ENCODE data around the gene SLC2A3. TPM values are rescaled to one million over a fixed set of nuclear protein-coding genes. Genes with fewer than 3 reads are reported as not detected.

Gene SLC2A3
- total and polyA plus RNA-seq, 2 experiments from 2014 or later: 199 to 388 TPM

DNA sequence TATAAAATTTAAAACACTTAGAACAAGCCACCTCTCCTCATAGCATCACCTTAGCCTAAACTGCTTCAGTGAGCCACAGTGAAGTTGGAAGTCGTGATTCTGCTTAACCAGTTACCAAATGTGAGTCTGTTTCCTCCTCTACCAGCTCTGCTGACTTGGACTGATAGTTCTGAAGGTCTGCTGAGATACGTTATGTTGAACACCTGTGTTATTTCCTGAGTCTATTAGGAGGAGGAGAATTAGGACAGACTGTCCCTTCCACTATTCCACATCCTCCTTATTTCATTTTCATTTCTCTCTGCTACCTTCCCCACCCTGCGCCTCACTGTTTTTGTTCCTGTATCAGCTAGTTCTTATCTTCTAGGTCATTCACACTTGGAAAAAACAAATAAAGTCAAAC lies 65.7 kb downstream of the SLC2A3 start (continued):
- TF ChIP-seq POLR2AphosphoS5 (IDR thresholded peaks at IDR 0.05; ENCODE audit: low read depth) (no peak), EZH2phosphoT487 (IDR thresholded peaks at IDR 0.05; ENCODE audit: unreplicated experiment) (no peak), STAT1 (IDR thresholded peaks at IDR 0.05; ENCODE audit: unreplicated experiment) (no peak), CREB1 (CRISPR knock-in tag; IDR thresholded peaks at IDR 0.05; ENCODE audit: low read depth) (no peak), EZH2 (IDR thresholded peaks at IDR 0.05; ENCODE audit: low read depth, unreplicated experiment) (no peak), JUNB (IDR thresholded peaks at IDR 0.05; ENCODE audit: unreplicated experiment) (no peak)
- TF ChIP-seq, protein P1, sequence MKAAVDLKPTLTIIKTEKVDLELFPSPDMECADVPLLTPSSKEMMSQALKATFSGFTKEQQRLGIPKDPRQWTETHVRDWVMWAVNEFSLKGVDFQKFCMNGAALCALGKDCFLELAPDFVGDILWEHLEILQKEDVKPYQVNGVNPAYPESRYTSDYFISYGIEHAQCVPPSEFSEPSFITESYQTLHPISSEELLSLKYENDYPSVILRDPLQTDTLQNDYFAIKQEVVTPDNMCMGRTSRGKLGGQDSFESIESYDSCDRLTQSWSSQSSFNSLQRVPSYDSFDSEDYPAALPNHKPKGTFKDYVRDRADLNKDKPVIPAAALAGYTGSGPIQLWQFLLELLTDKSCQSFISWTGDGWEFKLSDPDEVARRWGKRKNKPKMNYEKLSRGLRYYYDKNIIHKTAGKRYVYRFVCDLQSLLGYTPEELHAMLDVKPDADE (IDR thresholded peaks at IDR 0.05): no peak

Small RNA genes within 50 kb of the gene (small RNA-seq; reads per million reads assigned to genes)
- gene RF00019 (ENCODE audit: low replicate concordance): not detected

Other genes with a start within 250 kb of the SLC2A3 start
- gene GDF3, start 240.4 kb downstream of the SLC2A3 start, total RNA-seq (2014; rRNA removed; shearing (Covaris generic)): 15.3 and 19.3 TPM in 2 replicates
- gene GDF3, start 240.4 kb downstream of the SLC2A3 start, polyA plus RNA-seq (2016; fragmentation: Nextera tagmentation; extraction: Ambion mirVana): 31.7 and 32.0 TPM in 2 replicates
- gene DPPA3, start 224.8 kb downstream of the SLC2A3 start, total RNA-seq (2014; rRNA removed; shearing (Covaris generic)): 2.8 and 4.6 TPM in 2 replicates
- gene DPPA3, start 224.8 kb downstream of the SLC2A3 start, polyA plus RNA-seq (2016; fragmentation: Nextera tagmentation; extraction: Ambion mirVana): 5.0 and 5.4 TPM in 2 replicates
- gene CLEC4C, start 188.8 kb downstream of the SLC2A3 start, total RNA-seq (2014; rRNA removed; shearing (Covaris generic)): not detected in 2 replicates
- gene CLEC4C, start 188.8 kb downstream of the SLC2A3 start, polyA plus RNA-seq (2016; fragmentation: Nextera tagmentation; extraction: Ambion mirVana): not detected in 2 replicates
- gene NANOGNB, start 171.0 kb downstream of the SLC2A3 start, total RNA-seq (2014; rRNA removed; shearing (Covaris generic)): not detected in 2 replicates
- gene NANOGNB, start 171.0 kb downstream of the SLC2A3 start, polyA plus RNA-seq (2016; fragmentation: Nextera tagmentation; extraction: Ambion mirVana): not detected in 2 replicates
- 134 TPM in 2 replicates for gene NANOG, start 146.8 kb downstream of the SLC2A3 start, total RNA-seq (2014; rRNA removed; shearing (Covaris generic))
- gene NANOG, start 146.8 kb downstream of the SLC2A3 start, polyA plus RNA-seq (2016; fragmentation: Nextera tagmentation; extraction: Ambion mirVana): 42.0 and 48.5 TPM in 2 replicates
- 26.1 and 31.5 TPM in 2 replicates for gene SLC2A14, start 63.3 kb downstream of the SLC2A3 start, total RNA-seq (2014; rRNA removed; shearing (Covaris generic))
- 6.7 and 6.8 TPM in 2 replicates for gene SLC2A14, start 63.3 kb downstream of the SLC2A3 start, polyA plus RNA-seq (2016; fragmentation: Nextera tagmentation; extraction: Ambion mirVana)
- gene FOXJ2, start 96.5 kb upstream of the SLC2A3 start, total RNA-seq (2014; rRNA removed; shearing (Covaris generic)): 7.8 and 10.4 TPM in 2 replicates
- 4.1 and 4.9 TPM in 2 replicates for gene FOXJ2, start 96.5 kb upstream of the SLC2A3 start, polyA plus RNA-seq (2016; fragmentation: Nextera tagmentation; extraction: Ambion mirVana)
- not detected in 2 replicates for gene C3AR1, start 130.2 kb upstream of the SLC2A3 start, total RNA-seq (2014; rRNA removed; shearing (Covaris generic))
- gene C3AR1, start 130.2 kb upstream of the SLC2A3 start, polyA plus RNA-seq (2016; fragmentation: Nextera tagmentation; extraction: Ambion mirVana): not detected in 2 replicates
- 35.9 and 39.4 TPM in 2 replicates for gene NECAP1, start 146.1 kb upstream of the SLC2A3 start, total RNA-seq (2014; rRNA removed; shearing (Covaris generic))
- gene NECAP1, start 146.1 kb upstream of the SLC2A3 start, polyA plus RNA-seq (2016; fragmentation: Nextera tagmentation; extraction: Ambion mirVana): 18.6 and 19.3 TPM in 2 replicates
- 3.8 TPM in 1 of 2 replicates, not detected in the other for gene CLEC4A, start 187.4 kb upstream of the SLC2A3 start, total RNA-seq (2014; rRNA removed; shearing (Covaris generic))
- 0.48 and 1.2 TPM in 2 replicates for gene CLEC4A, start 187.4 kb upstream of the SLC2A3 start, polyA plus RNA-seq (2016; fragmentation: Nextera tagmentation; extraction: Ambion mirVana)
- not detected in 2 replicates for gene ZNF705A, start 220.8 kb upstream of the SLC2A3 start, total RNA-seq (2014; rRNA removed; shearing (Covaris generic))
- not detected in 2 replicates for gene ZNF705A, start 220.8 kb upstream of the SLC2A3 start, polyA plus RNA-seq (2016; fragmentation: Nextera tagmentation; extraction: Ambion mirVana)